Cardiac fibroblast (primary cell): ENCODE data around the gene GMPR.

Source experiments
- DNase-seq, 2 donors: peaks; one replicate each; pipeline versions ENCODE4 v3.0.0 to v3.0.0-alpha.2; 2010; ENCODE audit warnings: low read depth in 2 of 2
- H3K4me3 ChIP-seq, 2 donors: replicated peaks in 1 of 2; 1 replicate in 1 of 2; 2 replicates in 1 of 2; pipeline ENCODE4 v1.5.1; 2011; ENCODE audit warnings: low read depth in 2 of 2, low read length in 2 of 2, mild to moderate bottlenecking in 2 of 2, moderate library complexity in 1 of 2
- CTCF ChIP-seq: IDR thresholded peaks from one replicate; pipeline ENCODE4 v1.5.1; 2011; ENCODE audit warnings: low read depth, mild to moderate bottlenecking, low read length, inconsistent platforms

GMPR gene

GRCh38 chr6:16238057-16238962 is at the start of gene GMPR:
TSS of gene GMPR (plus strand) at chr6:16238587. CDS start at chr6:16238694, 107 bp downstream.
- H3K4me3 ChIP-seq, result peak within 1 kb of the TSS; percentile 57 to 78
- no peak for TF ChIP-seq CTCF
- DNase-seq, result peak; percentile 29 to 73

- TF ChIP-seq CTCF, result no peak
- H3K4me3 ChIP-seq, result no peak overlapping the region
- no peak for DNase-seq
Measured at GRCh38 chr6:16190214-16190613, 48.2 kb upstream of the GMPR start.

- H3K4me3 ChIP-seq, result no peak overlapping the region
- no peak for TF ChIP-seq CTCF
- DNase-seq, result no peak
Measured at GRCh38 chr6:16196260-16196983, 42.0 kb upstream of the GMPR start.

GRCh38 chr6:16196984-16197546 is 41.3 kb upstream of the GMPR start:
- H3K4me3 ChIP-seq, result no peak overlapping the region
- TF ChIP-seq CTCF, result no peak
- DNase-seq, result no peak

- no peak for TF ChIP-seq CTCF
Measured at GRCh38 chr6:16198061-16198705, 40.2 kb upstream of the GMPR start.

GRCh38 chr6:16199804-16200203 is 38.6 kb upstream of the GMPR start:
- DNase-seq, result no peak
- TF ChIP-seq CTCF, result no peak
- H3K4me3 ChIP-seq, result no peak overlapping the region

More at GRCh38 chr6:16198061-16198705, 40.2 kb upstream of the GMPR start:
- H3K4me3 ChIP-seq, result no peak overlapping the region
- no peak for DNase-seq
